Liver (tissue), 9 donors: ENCODE data around the gene PRIM2. TPM values are rescaled to one million over a fixed set of nuclear protein-coding genes. Genes with fewer than 3 reads are reported as not detected.

Source experiments
- DNase-seq: peaks from one replicate; pipeline ENCODE4 v3.0.0-alpha.2; 2017; ENCODE audit warnings: low spot score
- H3K27ac ChIP-seq, 2 donors: one replicate each; pipeline ENCODE4 v1.7.0; 2013; ENCODE audit warnings: inconsistent platforms in 2 of 2, low read length in 2 of 2, control low read depth in 1 of 2, low read depth in 1 of 2, mild to moderate bottlenecking in 1 of 2
- H3K27me3 ChIP-seq, 4 donors: one replicate each; pipeline versions ENCODE4 v1.6.1 to v1.7.0; 2013; ENCODE audit warnings: low read length in 3 of 4, inconsistent platforms in 1 of 4, mild to moderate bottlenecking in 1 of 4, moderate library complexity in 1 of 4; ENCODE audit not compliant: control insufficient read depth in 4 of 4, insufficient read depth in 4 of 4
- H3K36me3 ChIP-seq, 4 donors: one replicate each; pipeline versions ENCODE4 v1.6.1 to v1.7.0; 2013; ENCODE audit warnings: low read length in 3 of 4, mild to moderate bottlenecking in 3 of 4, low read depth in 1 of 4, moderate library complexity in 1 of 4; ENCODE audit not compliant: control insufficient read depth in 4 of 4, insufficient read depth in 3 of 4
- H3K4me1 ChIP-seq, 4 donors: one replicate each; pipeline versions ENCODE4 v1.6.1 to v1.7.0; 2013; ENCODE audit warnings: low read length in 3 of 4, mild to moderate bottlenecking in 3 of 4, moderate library complexity in 1 of 4; ENCODE audit not compliant: control insufficient read depth in 4 of 4, insufficient read depth in 4 of 4
- H3K4me3 ChIP-seq, 3 donors: one replicate each; pipeline versions ENCODE4 v1.6.1 to v1.7.0; 2013; ENCODE audit warnings: low read length in 3 of 3, control low read depth in 1 of 3, low read depth in 1 of 3, mild to moderate bottlenecking in 1 of 3
- H3K9ac ChIP-seq, 2 donors: one replicate each; pipeline ENCODE4 v1.7.0; 2013; ENCODE audit warnings: low read length in 2 of 2, mild to moderate bottlenecking in 2 of 2, moderate library complexity in 2 of 2, control low read depth in 1 of 2, low read depth in 1 of 2
- H3K9me3 ChIP-seq, 4 donors: one replicate each; pipeline versions ENCODE4 v1.6.1 to v1.7.0; 2013; ENCODE audit warnings: low read length in 3 of 4; ENCODE audit not compliant: control insufficient read depth in 4 of 4
- CTCF ChIP-seq: fragments of 150-350 bp; IDR thresholded peaks from 2 replicates; pipeline ENCODE4 v1.5.1; 2017; ENCODE audit warnings: improper control_type of control experiment, low read depth, low read length; ENCODE audit not compliant: missing input control
- EGR1 ChIP-seq, 2 donors: IDR thresholded peaks; 2 replicates each; pipeline ENCODE4 v1.6.1; 2016 to 2018; ENCODE audit warnings: antibody characterized with exemption in 2 of 2, low read depth in 2 of 2
- FOXA1 ChIP-seq: IDR thresholded peaks from 2 replicates; pipeline ENCODE4 v1.6.1; 2016; ENCODE audit warnings: antibody characterized with exemption
- FOXA2 ChIP-seq: IDR thresholded peaks from 2 replicates; pipeline ENCODE4 v1.6.1; 2016; ENCODE audit warnings: antibody characterized with exemption
- GABPA ChIP-seq, 2 donors: IDR thresholded peaks in 1 of 2; conservative IDR thresholded peaks in 1 of 2; 2 replicates each; pipeline ENCODE4 v1.6.1; 2016; ENCODE audit warnings: antibody characterized with exemption in 2 of 2, mild to moderate bottlenecking in 1 of 2, moderate library complexity in 1 of 2
- HNF4A ChIP-seq, 2 donors: conservative IDR thresholded peaks; 2 replicates each; pipeline ENCODE4 v1.6.1; 2016; ENCODE audit warnings: antibody characterized with exemption in 2 of 2, mild to moderate bottlenecking in 2 of 2
- HNF4G ChIP-seq: IDR thresholded peaks from 2 replicates; pipeline ENCODE4 v1.6.1; 2016; ENCODE audit warnings: antibody characterized with exemption
- JUND ChIP-seq, 2 donors: IDR thresholded peaks; 2 replicates each; pipeline ENCODE4 v1.6.1; 2016; ENCODE audit warnings: antibody characterized with exemption in 2 of 2
- NR2F2 ChIP-seq: IDR thresholded peaks from 2 replicates; pipeline ENCODE4 v1.6.1; 2016; ENCODE audit warnings: antibody characterized with exemption
- RAD21 ChIP-seq, 2 donors: IDR thresholded peaks; 2 replicates each; pipeline ENCODE4 v1.6.1; 2016; ENCODE audit warnings: antibody characterized with exemption in 2 of 2, mild to moderate bottlenecking in 2 of 2
- REST ChIP-seq: IDR thresholded peaks from 2 replicates; pipeline ENCODE4 v1.6.1; 2016; ENCODE audit warnings: antibody characterized with exemption, mild to moderate bottlenecking
- RXRA ChIP-seq, 2 donors: IDR thresholded peaks; 2 replicates each; pipeline ENCODE4 v1.6.1; 2017 to 2018; ENCODE audit warnings: antibody characterized with exemption in 2 of 2, mild to moderate bottlenecking in 1 of 2
- SP1 ChIP-seq: IDR thresholded peaks from 2 replicates; pipeline ENCODE4 v1.6.1; 2018; ENCODE audit warnings: antibody characterized with exemption, mild to moderate bottlenecking
- TAF1 ChIP-seq: conservative IDR thresholded peaks from 2 replicates; pipeline ENCODE4 v1.6.1; 2016; ENCODE audit warnings: antibody characterized with exemption, mild to moderate bottlenecking
- YY1 ChIP-seq: IDR thresholded peaks from 2 replicates; pipeline ENCODE4 v1.6.1; 2016; ENCODE audit warnings: antibody characterized with exemption, mild to moderate bottlenecking
- ZBTB33 ChIP-seq: IDR thresholded peaks from 2 replicates; pipeline ENCODE4 v1.6.1; 2016; ENCODE audit warnings: antibody characterized with exemption
- WGBS: extraction: QIAGEN DNeasy Blood & Tissue Kit; methylation state at CpG from one replicate; pipeline ENCODE4 v1.1.7; 2013; 5-methylcytosine and 5-hydroxymethylcytosine counted together
- polyA plus RNA-seq, 2 donors: library from polyadenylated mRNA; stranded (reverse) in 1 of 2; unstranded in 1 of 2; fragments of 200-250 nt in 1 of 2; fragments of >200 nt in 1 of 2; fragmentation: Nextera tagmentation in 1 of 2; extraction: Ambion mirVana in 1 of 2; gene quantifications; one replicate each; pipeline versions ENCODE4 v1.2.1 to v1.2.3, GENCODE V29; 2013 to 2015
- total RNA-seq, 2 donors: library from RNA; depleted of rRNA; stranded (reverse); fragments of >200 nt; gene quantifications; one replicate each; pipeline ENCODE4 v1.2.3, GENCODE V29; 2014
- TF ChIP-seq, protein P1 (sequence below): IDR thresholded peaks from 2 replicates; pipeline ENCODE4 v1.6.1; 2016; ENCODE audit warnings: antibody characterized with exemption
- TF ChIP-seq, protein P2 (sequence below): IDR thresholded peaks from 2 replicates; pipeline ENCODE4 v1.6.1; 2016; ENCODE audit warnings: antibody characterized with exemption
- donor health status: healthy.
- donor health status: healthy.
- donor health status: healthy.
- donor health status: healthy.
- donor health status: healthy.

Gene PRIM2
- total and polyA plus RNA-seq, 4 donors = 1.6 to 13.0 (median 3.5) TPM

DNA sequence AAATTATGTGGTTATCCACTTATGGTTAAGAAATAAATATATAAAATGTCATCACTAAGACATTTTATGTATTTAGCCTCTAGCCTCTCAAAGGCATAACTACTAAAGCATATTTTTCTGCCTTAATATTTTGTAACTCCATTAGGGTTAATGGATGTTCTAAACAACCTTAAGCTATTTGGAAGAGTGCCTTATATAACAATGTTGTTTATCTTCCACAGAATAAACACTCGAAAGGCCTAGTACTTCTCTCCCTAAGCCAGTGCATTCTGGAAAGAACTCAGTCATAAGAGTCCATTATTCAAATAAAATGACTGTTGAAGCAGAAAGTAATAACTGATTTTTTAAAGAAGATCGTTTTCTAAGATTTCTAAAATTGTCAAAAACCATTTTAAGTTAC, 15.0 kb upstream of the PRIM2 start:
- Histone ChIP-seq H3K9me3 (no peaks in the 10 kb centered on the region), H3K4me1 (no peaks in the 10 kb centered on the region), H3K27ac (no peak overlapping the region), H3K27me3 (no peaks in the 10 kb centered on the region), H3K4me3 (no peak overlapping the region), H3K36me3 (no peaks in the 10 kb centered on the region), H3K9ac (no peak overlapping the region)
- DNase-seq = no peak
- WGBS = 35% methylated on average over 2 of the region's 2 CpGs
- TF ChIP-seq GABPA (IDR thresholded peaks at IDR 0.05 in 1 of 2, conservative IDR thresholded peaks at IDR 0.05 in 1 of 2) (no peak), FOXA1 (no peak), REST (no peak), HNF4A (conservative IDR thresholded peaks at IDR 0.05) (no peak), JUND (IDR thresholded peaks at IDR 0.05) (no peak), EGR1 (IDR thresholded peaks at IDR 0.05; ENCODE audit: low read depth in 2 of 2) (no peak), FOXA2 (no peak), NR2F2 (no peak), HNF4G (no peak), RAD21 (IDR thresholded peaks at IDR 0.05) (no peak), ZBTB33 (no peak), SP1 (no peak), RXRA (IDR thresholded peaks at IDR 0.05) (no peak), YY1 (no peak), TAF1 (no peak), CTCF (no peak)
- TF ChIP-seq, protein P1, sequence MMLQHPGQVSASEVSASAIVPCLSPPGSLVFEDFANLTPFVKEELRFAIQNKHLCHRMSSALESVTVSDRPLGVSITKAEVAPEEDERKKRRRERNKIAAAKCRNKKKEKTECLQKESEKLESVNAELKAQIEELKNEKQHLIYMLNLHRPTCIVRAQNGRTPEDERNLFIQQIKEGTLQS = no peak
- TF ChIP-seq, protein P2, sequence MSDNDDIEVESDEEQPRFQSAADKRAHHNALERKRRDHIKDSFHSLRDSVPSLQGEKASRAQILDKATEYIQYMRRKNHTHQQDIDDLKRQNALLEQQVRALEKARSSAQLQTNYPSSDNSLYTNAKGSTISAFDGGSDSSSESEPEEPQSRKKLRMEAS = no peak
